GM18511 (cell line): Measurements from ENCODE around the gene PHTF1.
"Not testable (repeated sequence)": the region's sequence is repeated elsewhere in the genome, so short reads cannot be mapped to it uniquely, and the experiment has no call there.

Experiments
- ATAC-seq: cut with Tn5 transposase; IDR thresholded peaks from one replicate; pipeline ENCODE4 v1.9.1; 2021; ENCODE audit warnings: mild to moderate bottlenecking, moderate library complexity; ENCODE audit not compliant: unreplicated experiment

The PHTF1 gene

GRCh38 chr1:113779542-113779941 is 20.3 kb upstream of the PHTF1 start:
- ATAC-seq, result no peak

DNA sequence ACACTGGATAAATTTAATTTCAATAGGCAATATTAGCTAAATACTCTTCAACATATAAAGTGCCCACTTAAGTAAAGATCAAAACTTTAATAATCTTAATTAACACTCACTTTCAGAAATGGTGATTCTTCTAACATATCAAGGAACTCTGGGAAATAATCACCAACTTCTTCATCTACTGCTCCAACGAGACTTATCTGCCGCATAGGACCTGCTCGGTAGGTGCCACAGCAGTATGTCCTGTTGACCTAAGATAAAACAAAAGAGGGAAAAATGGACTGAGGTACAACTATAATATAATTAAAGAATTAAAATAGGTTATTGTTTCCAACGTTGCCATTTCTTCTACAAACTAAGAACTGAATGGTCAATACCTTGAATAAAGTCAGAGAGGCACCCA is 18.3 kb upstream of the PHTF1 start:
- no peak for ATAC-seq

GRCh38 chr1:113770031-113770430 is 10.7 kb upstream of the PHTF1 start:
- no peak for ATAC-seq

- no peak for ATAC-seq
These were observed 10.3 kb upstream of the PHTF1 start for GRCh38 chr1:113769601-113769970.

GRCh38 chr1:113768916-113769600 is 9.8 kb upstream of the PHTF1 start:
- ATAC-seq, result no peak

- ATAC-seq, result no peak
These were observed 6.3 kb upstream of the PHTF1 start for GRCh38 chr1:113765306-113766230.

GRCh38 chr1:113763661-113764060 is 4.4 kb upstream of the PHTF1 start:
- ATAC-seq, result no peak

GRCh38 chr1:113761937-113762336 is 2.7 kb upstream of the PHTF1 start:
- no peak for ATAC-seq

GRCh38 chr1:113760102-113761080 is 1.1 kb upstream of the PHTF1 start:
- ATAC-seq, result no peak

- ATAC-seq, result peak; percentile 67
These were observed 504 bp downstream of the PHTF1 start for GRCh38 chr1:113758631-113759332.

DNA sequence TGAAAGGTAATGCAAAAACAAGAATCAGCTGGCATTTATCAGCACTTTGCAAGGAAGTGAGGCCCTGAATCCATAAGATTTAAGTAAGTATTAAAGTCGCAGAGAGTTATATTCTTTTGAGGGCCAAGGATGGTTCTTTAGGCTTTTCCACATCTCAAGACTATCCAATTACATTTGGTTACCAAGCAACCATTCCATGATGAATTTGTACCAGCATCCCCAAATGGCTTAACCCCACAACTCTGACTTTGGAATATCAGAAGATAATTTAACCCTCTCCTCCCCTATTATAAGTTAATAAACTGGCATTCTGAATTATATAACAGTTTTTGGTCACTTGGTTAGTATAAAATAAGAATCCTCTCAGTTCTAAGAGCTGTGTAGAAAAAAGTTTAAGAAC is 2.8 kb downstream of the PHTF1 start:
- ATAC-seq, result no peak

DNA sequence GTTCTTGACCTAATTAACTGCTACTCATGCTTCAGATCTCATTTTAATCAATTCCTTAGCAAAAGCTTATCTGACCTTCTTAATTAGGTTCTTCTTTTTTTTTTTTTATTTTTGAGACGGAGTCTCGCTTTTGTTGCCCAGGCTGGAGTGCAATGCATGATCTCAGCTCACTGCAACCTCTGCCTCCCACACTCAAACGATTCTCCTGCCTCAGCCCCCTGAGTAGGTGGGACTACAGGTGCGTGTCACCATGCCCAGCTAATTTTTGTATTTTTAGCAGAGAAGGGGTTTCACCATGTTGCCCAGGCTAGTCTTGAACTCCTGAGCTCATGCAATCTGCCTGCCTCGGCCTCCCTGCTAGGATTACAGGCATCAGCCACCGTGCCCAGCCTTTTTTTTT is 6.0 kb downstream of the PHTF1 start:
- ATAC-seq, result not testable (repeated sequence)

- ATAC-seq, result no peak
These were observed 7.8 kb downstream of the PHTF1 start for GRCh38 chr1:113751516-113751915.

DNA sequence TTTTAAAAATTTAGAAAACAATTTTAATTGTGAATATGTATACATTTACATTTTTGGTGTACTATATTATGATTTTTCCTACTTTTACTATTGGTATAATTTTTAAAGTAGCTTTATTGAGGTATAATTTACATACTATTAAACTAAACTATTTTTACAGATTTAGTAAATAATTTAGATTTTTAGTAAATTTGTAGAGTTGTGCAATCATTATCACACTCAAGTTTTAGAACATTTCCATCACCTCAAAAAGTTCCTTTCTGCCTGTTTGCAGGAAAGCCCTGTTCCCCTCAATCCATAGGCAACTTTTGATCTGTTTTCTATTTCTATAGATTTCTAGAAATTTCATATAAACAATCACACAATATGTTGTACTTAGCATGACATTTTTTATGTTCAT is 8.2 kb downstream of the PHTF1 start:
- no peak for ATAC-seq

- no peak for ATAC-seq
These were observed 9.9 kb downstream of the PHTF1 start for GRCh38 chr1:113749402-113749801.

GRCh38 chr1:113747376-113747775 is 11.9 kb downstream of the PHTF1 start:
- no peak for ATAC-seq

- ATAC-seq, result no peak
These were observed 13.9 kb downstream of the PHTF1 start for GRCh38 chr1:113745425-113745824.

DNA sequence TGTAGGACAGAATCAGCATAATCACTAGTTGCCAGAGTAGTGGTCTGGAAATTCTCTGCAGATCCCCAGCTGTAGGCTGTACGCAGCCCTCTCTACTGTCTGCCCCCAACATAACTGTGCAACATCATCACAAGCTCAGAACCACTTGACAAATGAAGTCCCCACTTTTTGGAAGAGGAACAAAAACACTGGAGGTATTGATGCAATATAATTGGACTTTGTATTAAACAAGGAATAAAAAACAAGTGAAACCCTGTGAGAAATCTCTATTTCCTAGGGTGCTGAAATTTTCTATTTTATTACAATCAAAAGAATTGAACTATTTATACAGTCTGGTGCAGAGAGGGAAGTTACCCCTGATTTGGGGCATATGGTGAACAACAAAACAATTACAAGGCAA is 15.2 kb downstream of the PHTF1 start:
- no peak for ATAC-seq

DNA sequence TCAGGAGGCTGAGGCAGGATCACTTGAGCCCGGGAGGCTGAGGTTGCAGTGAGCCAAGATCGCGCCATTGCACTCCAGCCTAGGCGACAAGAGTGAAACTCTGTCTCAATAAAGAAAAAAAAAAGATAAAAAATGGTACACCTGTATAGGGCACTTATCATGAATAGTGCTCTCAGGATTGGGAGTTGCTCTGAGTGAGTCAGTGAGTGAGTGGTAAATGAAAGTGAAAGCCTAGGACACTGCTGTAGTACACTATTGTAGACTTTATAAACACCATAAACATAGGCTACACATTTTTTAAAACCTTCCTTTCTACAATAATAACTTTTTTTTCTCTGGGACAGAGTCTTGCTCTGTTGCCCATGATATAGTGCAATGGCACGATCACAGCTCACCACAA is 16.8 kb downstream of the PHTF1 start:
- ATAC-seq, result no peak

- no peak for ATAC-seq
These were observed 24.8 kb downstream of the PHTF1 start for GRCh38 chr1:113734357-113735055.
